ENCODE results near the gene LYSET. TPM values are rescaled to one million over a fixed set of nuclear protein-coding genes. Genes with fewer than 3 reads are reported as not detected.

The LYSET gene
- total and polyA plus RNA-seq, 9 of the 15 experiments (the other 6 are each of a cell fraction or from before 2014, with no cell fraction given) = 7.6 to 36.6 (median 15.9) TPM

Other genes starting within 250 kb of the LYSET start
- gene ITPK1, start 69.4 kb upstream of the LYSET start, total RNA-seq (2014; rRNA removed) = 17.3 and 23.0 TPM in 2 replicates
- 10.8 and 24.0 TPM in 2 replicates for gene ITPK1, start 69.4 kb upstream of the LYSET start, total RNA-seq (2014; rRNA removed; fragmentation: Illumina TruSeq; extraction: Trizol)
- 22.6 and 26.8 TPM in 2 replicates for gene ITPK1, start 69.4 kb upstream of the LYSET start, total RNA-seq (2015; rRNA removed; fragmentation: Illumina TruSeq; extraction: Trizol)
- gene ITPK1, start 69.4 kb upstream of the LYSET start, total RNA-seq (2021) = 39.2 and 41.1 TPM in 2 replicates
- gene ITPK1, start 69.4 kb upstream of the LYSET start, polyA plus RNA-seq (2011; rRNA removed) = 23.0 and 36.9 TPM in 2 replicates
- 32.4 and 32.6 TPM in 2 replicates for gene ITPK1, start 69.4 kb upstream of the LYSET start, polyA plus RNA-seq (2014; fragmentation: Illumina TruSeq; extraction: Trizol)
- 1 to 10 TPM; 1.2 to 1.5 TPM for gene ITPK1, start 69.4 kb upstream of the LYSET start, polyA plus RNA-seq (2014; fragmentation: Nextera tagmentation; extraction: Ambion mirVana)
- gene ITPK1, start 69.4 kb upstream of the LYSET start, polyA plus RNA-seq (2014; rRNA removed) = 22.4 and 28.7 TPM in 2 replicates
- gene MOAP1, start 420 bp upstream of the LYSET start, total RNA-seq (2014; rRNA removed) = 5.8 and 7.2 TPM in 2 replicates
- gene MOAP1, start 420 bp upstream of the LYSET start, total RNA-seq (2014; rRNA removed; fragmentation: Illumina TruSeq; extraction: Trizol) = 7.4 and 7.9 TPM in 2 replicates
- 5.2 and 6.0 TPM in 2 replicates for gene MOAP1, start 420 bp upstream of the LYSET start, total RNA-seq (2015; rRNA removed; fragmentation: Illumina TruSeq; extraction: Trizol)
- gene MOAP1, start 420 bp upstream of the LYSET start, total RNA-seq (2021) = 6.6 and 6.7 TPM in 2 replicates
- 10.4 and 14.4 TPM in 2 replicates for gene MOAP1, start 420 bp upstream of the LYSET start, polyA plus RNA-seq (2011; rRNA removed)
- gene MOAP1, start 420 bp upstream of the LYSET start, polyA plus RNA-seq (2014; fragmentation: Illumina TruSeq; extraction: Trizol) = 5.5 and 5.8 TPM in 2 replicates
- 1 to 10 TPM; 1.5 to 2.6 TPM for gene MOAP1, start 420 bp upstream of the LYSET start, polyA plus RNA-seq (2014; fragmentation: Nextera tagmentation; extraction: Ambion mirVana)
- gene MOAP1, start 420 bp upstream of the LYSET start, polyA plus RNA-seq (2014; rRNA removed) = 8.2 and 9.4 TPM in 2 replicates
- 26.2 and 32.3 TPM in 2 replicates for gene GON7, start 21.7 kb downstream of the LYSET start, total RNA-seq (2014; rRNA removed)
- gene GON7, start 21.7 kb downstream of the LYSET start, total RNA-seq (2014; rRNA removed; fragmentation: Illumina TruSeq; extraction: Trizol) = 21.1 TPM in 2 replicates
- 28.4 and 28.7 TPM in 2 replicates for gene GON7, start 21.7 kb downstream of the LYSET start, total RNA-seq (2015; rRNA removed; fragmentation: Illumina TruSeq; extraction: Trizol)
- gene GON7, start 21.7 kb downstream of the LYSET start, total RNA-seq (2021) = 13.7 and 14.9 TPM in 2 replicates
- 12.0 and 15.0 TPM in 2 replicates for gene GON7, start 21.7 kb downstream of the LYSET start, polyA plus RNA-seq (2011; rRNA removed)
- gene GON7, start 21.7 kb downstream of the LYSET start, polyA plus RNA-seq (2014; fragmentation: Illumina TruSeq; extraction: Trizol) = 21.1 and 21.5 TPM in 2 replicates
- 10 to 100 TPM; 23.9 to 26.9 TPM for gene GON7, start 21.7 kb downstream of the LYSET start, polyA plus RNA-seq (2014; fragmentation: Nextera tagmentation; extraction: Ambion mirVana)
- gene GON7, start 21.7 kb downstream of the LYSET start, polyA plus RNA-seq (2014; rRNA removed) = 31.4 and 34.0 TPM in 2 replicates
- 62.6 and 63.0 TPM in 2 replicates for gene UBR7, start 21.9 kb downstream of the LYSET start, total RNA-seq (2014; rRNA removed)
- gene UBR7, start 21.9 kb downstream of the LYSET start, total RNA-seq (2014; rRNA removed; fragmentation: Illumina TruSeq; extraction: Trizol) = 33.6 and 35.6 TPM in 2 replicates
- gene UBR7, start 21.9 kb downstream of the LYSET start, total RNA-seq (2015; rRNA removed; fragmentation: Illumina TruSeq; extraction: Trizol) = 33.1 and 34.4 TPM in 2 replicates
- 31.6 and 34.5 TPM in 2 replicates for gene UBR7, start 21.9 kb downstream of the LYSET start, total RNA-seq (2021)
- 33.1 and 46.7 TPM in 2 replicates for gene UBR7, start 21.9 kb downstream of the LYSET start, polyA plus RNA-seq (2011; rRNA removed)
- gene UBR7, start 21.9 kb downstream of the LYSET start, polyA plus RNA-seq (2014; fragmentation: Illumina TruSeq; extraction: Trizol) = 39.0 and 43.8 TPM in 2 replicates
- gene UBR7, start 21.9 kb downstream of the LYSET start, polyA plus RNA-seq (2014; fragmentation: Nextera tagmentation; extraction: Ambion mirVana) = 10 to 100 TPM; 12.5 to 20.0 TPM
- gene UBR7, start 21.9 kb downstream of the LYSET start, polyA plus RNA-seq (2014; rRNA removed) = 31.6 and 33.0 TPM in 2 replicates
- 5.3 and 5.8 TPM in 2 replicates for gene BTBD7, start 147.7 kb downstream of the LYSET start, total RNA-seq (2014; rRNA removed)
- 8.5 and 9.6 TPM in 2 replicates for gene BTBD7, start 147.7 kb downstream of the LYSET start, total RNA-seq (2014; rRNA removed; fragmentation: Illumina TruSeq; extraction: Trizol)
- gene BTBD7, start 147.7 kb downstream of the LYSET start, total RNA-seq (2015; rRNA removed; fragmentation: Illumina TruSeq; extraction: Trizol) = 8.7 and 9.8 TPM in 2 replicates
- gene BTBD7, start 147.7 kb downstream of the LYSET start, total RNA-seq (2021) = 12.3 and 12.9 TPM in 2 replicates
- gene BTBD7, start 147.7 kb downstream of the LYSET start, polyA plus RNA-seq (2011; rRNA removed) = 7.1 and 7.6 TPM in 2 replicates
- 5.8 and 6.2 TPM in 2 replicates for gene BTBD7, start 147.7 kb downstream of the LYSET start, polyA plus RNA-seq (2014; fragmentation: Illumina TruSeq; extraction: Trizol)
- 1 to 10 TPM; 2.5 to 4.5 TPM for gene BTBD7, start 147.7 kb downstream of the LYSET start, polyA plus RNA-seq (2014; fragmentation: Nextera tagmentation; extraction: Ambion mirVana)
- gene BTBD7, start 147.7 kb downstream of the LYSET start, polyA plus RNA-seq (2014; rRNA removed) = 4.5 and 5.2 TPM in 2 replicates
- gene COX8C, start 161.9 kb downstream of the LYSET start, total RNA-seq (2014; rRNA removed) = not detected in 2 replicates
- not detected in 2 replicates for gene COX8C, start 161.9 kb downstream of the LYSET start, total RNA-seq (2014; rRNA removed; fragmentation: Illumina TruSeq; extraction: Trizol)
- not detected in 2 replicates for gene COX8C, start 161.9 kb downstream of the LYSET start, total RNA-seq (2015; rRNA removed; fragmentation: Illumina TruSeq; extraction: Trizol)
- gene COX8C, start 161.9 kb downstream of the LYSET start, total RNA-seq (2021) = not detected in 2 replicates
- not detected in 2 replicates for gene COX8C, start 161.9 kb downstream of the LYSET start, polyA plus RNA-seq (2011; rRNA removed)
- gene COX8C, start 161.9 kb downstream of the LYSET start, polyA plus RNA-seq (2014; fragmentation: Illumina TruSeq; extraction: Trizol) = not detected in 2 replicates
- gene COX8C, start 161.9 kb downstream of the LYSET start, polyA plus RNA-seq (2014; fragmentation: Nextera tagmentation; extraction: Ambion mirVana) = not detected
- gene COX8C, start 161.9 kb downstream of the LYSET start, polyA plus RNA-seq (2014; rRNA removed) = not detected in 2 replicates
- under 0.01 TPM in 1 of 2 replicates, not detected in the other for gene UNC79, start 245.6 kb downstream of the LYSET start, total RNA-seq (2014; rRNA removed)
- 0.03 TPM in 1 of 2 replicates, not detected in the other for gene UNC79, start 245.6 kb downstream of the LYSET start, total RNA-seq (2014; rRNA removed; fragmentation: Illumina TruSeq; extraction: Trizol)
- not detected in 2 replicates for gene UNC79, start 245.6 kb downstream of the LYSET start, total RNA-seq (2015; rRNA removed; fragmentation: Illumina TruSeq; extraction: Trizol)
- gene UNC79, start 245.6 kb downstream of the LYSET start, total RNA-seq (2021) = 0.04 TPM in 2 replicates
- 0.01 and 0.03 TPM in 2 replicates for gene UNC79, start 245.6 kb downstream of the LYSET start, polyA plus RNA-seq (2011; rRNA removed)
- gene UNC79, start 245.6 kb downstream of the LYSET start, polyA plus RNA-seq (2014; fragmentation: Illumina TruSeq; extraction: Trizol) = not detected in 2 replicates
- not detected for gene UNC79, start 245.6 kb downstream of the LYSET start, polyA plus RNA-seq (2014; fragmentation: Nextera tagmentation; extraction: Ambion mirVana)
- not detected in 2 replicates for gene UNC79, start 245.6 kb downstream of the LYSET start, polyA plus RNA-seq (2014; rRNA removed)

All from K562 (cell line).